Measurements from ENCODE around the gene ZNF236.

- TF ChIP-seq CTCF (IDR thresholded peaks at IDR 0.05) (no peak), EZH2 (IDR thresholded peaks at IDR 0.05; ENCODE audit: borderline replicate concordance, insufficient read depth, low read depth, low read length, poor library complexity, severe bottlenecking) (no peak)
These were observed 195.0 kb downstream of the ZNF236 start for GRCh38 chr18:77017355-77017754.
